Coronary artery (tissue), 2 donors: ENCODE data around the gene ABLIM3.
"Not testable (repeated sequence)": the region's sequence is repeated elsewhere in the genome, so short reads cannot be mapped to it uniquely, and the experiment has no call there.

ENCODE experiments used
- DNase-seq: peaks from one replicate; pipeline ENCODE4 v3.0.0-alpha.2; 2017; ENCODE audit warnings: low spot score
- H3K27ac ChIP-seq, 2 donors: fragments of 200-600 bp; sonication (generic); one replicate each; pipeline ENCODE4 v1.5.1; 2016 to 2019
- H3K4me3 ChIP-seq: fragments of 200-600 bp; sonication (generic); 2 replicates; pipeline ENCODE4 v1.5.1; 2016; ENCODE audit warnings: mild to moderate bottlenecking, moderate library complexity
- TF ChIP-seq, protein P1 (sequence below): fragments of 200-600 bp; sonication (generic); IDR thresholded peaks from one replicate; pipeline ENCODE4 v1.5.1; 2019; ENCODE audit warnings: antibody characterized with exemption

ABLIM3 gene

DNA sequence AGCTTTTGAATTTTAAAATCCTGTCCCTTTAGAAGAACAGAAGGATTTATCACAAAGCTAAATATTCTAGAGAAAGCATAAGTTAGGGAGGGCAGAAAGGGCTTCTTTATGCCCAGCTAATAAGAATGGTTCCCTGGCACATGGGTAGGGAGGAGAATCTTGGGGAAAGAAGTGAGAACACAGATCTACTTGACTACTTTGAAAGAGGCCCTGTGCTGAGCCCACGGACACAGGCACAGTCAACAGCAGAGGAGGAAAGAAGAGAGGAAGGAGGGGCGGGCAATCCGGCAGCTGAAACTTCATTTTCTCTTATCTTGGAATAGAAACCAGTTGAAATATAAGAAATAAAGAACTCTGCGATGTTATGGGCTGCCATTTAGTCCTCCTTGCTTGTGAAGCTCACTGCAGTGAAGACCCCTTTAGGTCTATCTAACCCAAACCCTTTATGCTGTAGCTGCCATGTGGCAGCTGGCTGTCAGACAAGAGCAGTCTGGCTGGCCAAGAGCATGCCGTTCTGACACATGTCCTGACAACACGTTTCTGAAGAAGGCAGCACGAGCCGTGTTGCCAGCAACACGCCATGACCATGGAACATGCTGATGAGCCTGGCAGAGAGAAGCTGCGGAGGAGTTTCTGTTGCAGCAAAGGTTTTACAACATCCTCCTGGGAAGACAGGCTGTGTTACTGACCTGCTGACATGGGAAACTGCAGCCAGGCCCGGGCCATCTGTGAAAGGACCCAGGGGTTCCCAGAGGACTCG, 34.2 kb downstream of the ABLIM3 start:
- no peak for DNase-seq
- H3K4me3 ChIP-seq = peak overlapping the region; percentile 0
- H3K27ac ChIP-seq = peak overlapping the region; percentile 19 to 74
- TF ChIP-seq, protein P1, sequence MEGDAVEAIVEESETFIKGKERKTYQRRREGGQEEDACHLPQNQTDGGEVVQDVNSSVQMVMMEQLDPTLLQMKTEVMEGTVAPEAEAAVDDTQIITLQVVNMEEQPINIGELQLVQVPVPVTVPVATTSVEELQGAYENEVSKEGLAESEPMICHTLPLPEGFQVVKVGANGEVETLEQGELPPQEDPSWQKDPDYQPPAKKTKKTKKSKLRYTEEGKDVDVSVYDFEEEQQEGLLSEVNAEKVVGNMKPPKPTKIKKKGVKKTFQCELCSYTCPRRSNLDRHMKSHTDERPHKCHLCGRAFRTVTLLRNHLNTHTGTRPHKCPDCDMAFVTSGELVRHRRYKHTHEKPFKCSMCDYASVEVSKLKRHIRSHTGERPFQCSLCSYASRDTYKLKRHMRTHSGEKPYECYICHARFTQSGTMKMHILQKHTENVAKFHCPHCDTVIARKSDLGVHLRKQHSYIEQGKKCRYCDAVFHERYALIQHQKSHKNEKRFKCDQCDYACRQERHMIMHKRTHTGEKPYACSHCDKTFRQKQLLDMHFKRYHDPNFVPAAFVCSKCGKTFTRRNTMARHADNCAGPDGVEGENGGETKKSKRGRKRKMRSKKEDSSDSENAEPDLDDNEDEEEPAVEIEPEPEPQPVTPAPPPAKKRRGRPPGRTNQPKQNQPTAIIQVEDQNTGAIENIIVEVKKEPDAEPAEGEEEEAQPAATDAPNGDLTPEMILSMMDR = no peak

DNA sequence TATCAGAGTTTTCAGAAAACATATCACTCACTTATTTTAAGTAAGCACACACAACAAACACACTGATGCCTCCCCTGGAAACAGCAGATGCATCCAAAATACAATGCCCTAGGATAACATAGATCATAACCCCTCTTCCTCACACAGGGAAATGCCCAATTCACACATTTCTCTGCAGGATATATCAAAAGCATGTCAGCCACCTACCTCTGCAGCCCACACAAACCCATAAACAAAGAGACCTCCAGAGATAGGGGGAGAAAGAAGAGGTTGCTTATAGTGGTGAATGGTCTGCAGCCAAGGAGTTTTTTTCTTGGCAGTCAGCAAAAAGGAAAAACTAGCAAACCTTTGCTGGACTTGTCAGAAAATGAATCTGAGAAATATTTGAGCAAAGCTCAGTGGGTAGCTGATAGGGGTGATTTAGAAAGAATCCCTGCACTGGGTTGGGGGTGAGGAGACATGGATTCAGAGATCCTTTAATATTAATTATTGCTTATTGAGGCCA, 36.1 kb downstream of the ABLIM3 start:
- no peak for DNase-seq
- H3K27ac ChIP-seq = no peak overlapping the region
- H3K4me3 ChIP-seq = no peak overlapping the region
- TF ChIP-seq, protein P1 = no peak

GRCh38 chr5:149177911-149178565, 36.7 kb downstream of the ABLIM3 start:
- H3K4me3 ChIP-seq = no peak overlapping the region
- no peak overlapping the region for H3K27ac ChIP-seq
- TF ChIP-seq, protein P1 = no peak
- DNase-seq = no peak

GRCh38 chr5:149181732-149182131, 40.4 kb downstream of the ABLIM3 start:
- TF ChIP-seq, protein P1 = no peak
- H3K27ac ChIP-seq = no peak overlapping the region
- H3K4me3 ChIP-seq = no peak overlapping the region
- DNase-seq = no peak

DNA sequence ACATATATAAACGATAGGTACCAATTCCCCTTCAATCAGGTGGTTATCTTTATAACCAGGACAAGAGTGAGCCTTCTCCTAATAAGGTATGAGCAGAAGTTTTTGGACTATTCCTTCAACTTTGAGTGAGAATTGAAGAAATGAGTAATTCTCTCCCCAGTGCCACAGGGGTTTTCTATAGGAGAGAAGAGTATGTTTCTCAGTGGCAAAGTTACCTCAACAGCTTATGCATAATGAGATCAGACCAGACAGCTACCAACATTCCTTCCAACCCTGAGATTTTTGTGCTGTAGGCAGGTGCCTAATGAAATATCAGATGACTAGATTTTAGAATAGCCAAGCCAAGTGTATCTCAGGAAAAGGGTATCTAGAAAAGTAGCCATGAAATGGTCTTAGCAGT, 40.9 kb downstream of the ABLIM3 start:
- TF ChIP-seq, protein P1 = no peak
- Histone ChIP-seq H3K27ac (no peak overlapping the region), H3K4me3 (no peak overlapping the region)
- DNase-seq = no peak

DNA sequence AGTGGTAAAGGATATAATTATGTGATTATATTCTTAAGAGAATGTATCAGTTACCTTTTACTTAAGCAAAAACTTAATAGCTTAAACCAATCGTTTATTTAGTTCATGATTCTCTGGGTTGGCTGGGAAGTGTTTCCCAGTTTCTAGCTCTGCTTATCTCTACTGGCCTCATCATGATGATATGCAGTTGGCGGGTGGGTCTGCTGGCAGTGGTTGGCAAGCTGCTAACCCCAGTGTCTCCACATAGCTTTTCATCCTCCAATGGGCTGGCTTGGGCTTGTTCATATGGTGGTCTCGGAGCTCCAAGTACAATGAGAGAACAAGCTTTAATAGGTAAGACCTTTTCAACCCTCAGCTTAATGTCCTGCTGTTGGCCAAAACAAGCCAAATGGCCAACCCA, 43.8 kb downstream of the ABLIM3 start:
- no peak overlapping the region for H3K27ac ChIP-seq
- H3K4me3 ChIP-seq = no peak overlapping the region
- no peak for DNase-seq
- TF ChIP-seq, protein P1 = no peak

DNA sequence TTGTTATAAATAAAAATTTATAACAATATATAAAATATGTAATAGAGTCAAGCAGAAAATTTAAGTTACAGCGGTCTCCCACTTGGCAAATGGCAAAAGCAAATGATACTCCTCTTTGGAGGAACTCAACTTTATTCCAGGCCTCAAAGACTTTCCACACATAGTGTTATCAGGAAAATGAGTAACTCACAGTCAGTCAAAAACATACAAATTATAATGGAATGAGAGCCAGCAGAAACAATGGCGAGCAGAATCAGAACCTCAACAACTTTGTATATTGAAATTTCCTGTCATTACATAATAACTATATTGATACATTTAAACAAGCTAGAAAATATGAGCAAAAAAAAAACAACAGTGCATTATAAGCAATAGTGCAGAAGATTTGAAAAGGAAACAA, 45.2 kb downstream of the ABLIM3 start:
- H3K27ac ChIP-seq = no peak overlapping the region
- TF ChIP-seq, protein P1 = no peak
- H3K4me3 ChIP-seq = no peak overlapping the region
- DNase-seq = no peak

- not testable (repeated sequence) for DNase-seq, H3K4me3 ChIP-seq, H3K27ac ChIP-seq
These were observed 46.3 kb downstream of the ABLIM3 start for GRCh38 chr5:149187617-149188016.
